ENCODE results near the gene ITPKB. TPM values are rescaled to one million over a fixed set of nuclear protein-coding genes. Genes with fewer than 3 reads are reported as not detected.

Gene ITPKB
- total RNA-seq, 1 experiment from 2014 or later: 4.4 TPM

DNA sequence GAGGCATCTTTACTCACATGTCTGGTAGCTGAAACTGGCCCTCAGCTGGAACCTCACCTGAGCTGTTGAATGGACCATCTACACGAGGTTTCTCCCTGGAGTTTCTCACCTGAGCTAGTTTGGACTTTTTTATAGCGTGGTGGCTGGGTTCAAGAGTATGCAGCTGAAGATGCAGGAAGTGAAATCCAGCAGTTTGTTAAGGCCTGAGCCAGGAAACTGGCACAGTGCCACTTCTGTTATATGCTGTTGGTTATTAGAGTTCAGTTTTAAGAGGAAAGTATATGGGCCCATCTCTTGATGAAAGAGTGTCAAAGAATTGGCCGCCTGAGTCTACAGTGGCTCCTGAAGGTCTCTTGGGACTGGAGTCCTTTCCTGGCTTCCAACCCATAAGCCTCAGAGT, 154.9 kb downstream of the ITPKB start:
- DNase-seq: no peak
- TF ChIP-seq, protein P1, sequence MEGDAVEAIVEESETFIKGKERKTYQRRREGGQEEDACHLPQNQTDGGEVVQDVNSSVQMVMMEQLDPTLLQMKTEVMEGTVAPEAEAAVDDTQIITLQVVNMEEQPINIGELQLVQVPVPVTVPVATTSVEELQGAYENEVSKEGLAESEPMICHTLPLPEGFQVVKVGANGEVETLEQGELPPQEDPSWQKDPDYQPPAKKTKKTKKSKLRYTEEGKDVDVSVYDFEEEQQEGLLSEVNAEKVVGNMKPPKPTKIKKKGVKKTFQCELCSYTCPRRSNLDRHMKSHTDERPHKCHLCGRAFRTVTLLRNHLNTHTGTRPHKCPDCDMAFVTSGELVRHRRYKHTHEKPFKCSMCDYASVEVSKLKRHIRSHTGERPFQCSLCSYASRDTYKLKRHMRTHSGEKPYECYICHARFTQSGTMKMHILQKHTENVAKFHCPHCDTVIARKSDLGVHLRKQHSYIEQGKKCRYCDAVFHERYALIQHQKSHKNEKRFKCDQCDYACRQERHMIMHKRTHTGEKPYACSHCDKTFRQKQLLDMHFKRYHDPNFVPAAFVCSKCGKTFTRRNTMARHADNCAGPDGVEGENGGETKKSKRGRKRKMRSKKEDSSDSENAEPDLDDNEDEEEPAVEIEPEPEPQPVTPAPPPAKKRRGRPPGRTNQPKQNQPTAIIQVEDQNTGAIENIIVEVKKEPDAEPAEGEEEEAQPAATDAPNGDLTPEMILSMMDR (IDR thresholded peaks at IDR 0.05; ENCODE audit: insufficient read depth in 1 of 2, low read depth in 1 of 2, low read length in 1 of 2, severe bottlenecking in 1 of 2, unreplicated experiment in 1 of 2): no peak
- Histone ChIP-seq H3K36me3 (ENCODE audit: control insufficient read depth, insufficient read depth, low read length) (no peaks in the 10 kb centered on the region), H3K27me3 (replicated peaks; ENCODE audit: control insufficient read depth, insufficient read depth, low read length) (no peaks in the 10 kb centered on the region), H3K4me3 (ENCODE audit: low read depth, low read length) (no peak overlapping the region), H3K4me1 (no peaks in the 10 kb centered on the region), H3K9me3 (no peaks in the 10 kb centered on the region)
- ChIA-PET CTCF (no interaction called here), POLR2A (no interaction called here)
- Mint-ChIP-seq H3K4me1 (ENCODE audit: low read depth, unreplicated experiment) (no peaks in the 10 kb centered on the region), H3K27me3 (ENCODE audit: insufficient read depth, unreplicated experiment) (no peaks in the 10 kb centered on the region), H3K4me3 (ENCODE audit: unreplicated experiment) (no peak overlapping the region), H3K36me3 (ENCODE audit: insufficient read depth, unreplicated experiment) (no peaks in the 10 kb centered on the region), H3K9me3 (ENCODE audit: unreplicated experiment) (no peaks in the 10 kb centered on the region), H3K27ac (ENCODE audit: unreplicated experiment) (no peak overlapping the region)
- BruUV-seq (replicated peaks): no TSS peak
- intact Hi-C loops (cut with micrococcal nuclease; ENCODE audit: unreplicated experiment): no loop called here

DNA sequence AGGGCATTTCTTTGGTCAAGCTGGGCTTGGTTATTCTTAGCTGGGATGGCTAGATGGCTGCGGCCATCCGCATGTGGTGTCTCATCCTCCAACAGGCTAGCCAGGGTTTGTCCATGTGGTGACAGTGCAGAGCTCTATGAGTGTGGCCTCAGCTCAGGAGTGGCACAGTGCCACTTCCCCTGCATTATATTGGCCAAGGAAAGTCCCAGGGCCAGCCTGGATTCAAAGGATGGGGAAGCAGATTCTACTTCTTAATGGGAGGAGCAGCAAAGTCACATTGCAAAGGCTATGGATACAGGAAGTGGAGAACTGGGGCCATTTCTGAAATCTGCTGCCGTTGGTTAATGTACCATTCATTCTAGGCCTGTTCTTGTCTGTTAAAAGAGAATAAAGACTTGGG, 156.1 kb downstream of the ITPKB start:
- ChIA-PET CTCF (no interaction called here), POLR2A (no interaction called here)
- Mint-ChIP-seq H3K36me3 (ENCODE audit: insufficient read depth, unreplicated experiment) (no peaks in the 10 kb centered on the region), H3K4me1 (ENCODE audit: low read depth, unreplicated experiment) (no peaks in the 10 kb centered on the region), H3K9me3 (ENCODE audit: unreplicated experiment) (no peaks in the 10 kb centered on the region), H3K27ac (ENCODE audit: unreplicated experiment) (no peak overlapping the region), H3K27me3 (ENCODE audit: insufficient read depth, unreplicated experiment) (no peaks in the 10 kb centered on the region), H3K4me3 (ENCODE audit: unreplicated experiment) (no peak overlapping the region)
- no peaks in the 10 kb centered on the region for H3K36me3 ChIP-seq (ENCODE audit: control insufficient read depth, insufficient read depth, low read length)
- BruUV-seq (replicated peaks): no TSS peak
- TF ChIP-seq, protein P1 (IDR thresholded peaks at IDR 0.05; ENCODE audit: insufficient read depth in 1 of 2, low read depth in 1 of 2, low read length in 1 of 2, severe bottlenecking in 1 of 2, unreplicated experiment in 1 of 2): no peak
- DNase-seq: no peak
- no peaks in the 10 kb centered on the region for H3K4me1 ChIP-seq
- no peak overlapping the region for H3K4me3 ChIP-seq (ENCODE audit: low read depth, low read length)
- intact Hi-C loops (cut with micrococcal nuclease; ENCODE audit: unreplicated experiment): no loop called here
- H3K9me3 ChIP-seq: no peaks in the 10 kb centered on the region
- H3K27me3 ChIP-seq (replicated peaks; ENCODE audit: control insufficient read depth, insufficient read depth, low read length): no peaks in the 10 kb centered on the region

Other genes with a start within 250 kb of the ITPKB start
- gene STUM, start 190.5 kb downstream of the ITPKB start, total RNA-seq (2022): 1.7 and 1.9 TPM in 2 replicates
- 34.7 and 37.5 TPM in 2 replicates for gene PSEN2, start 131.3 kb upstream of the ITPKB start, total RNA-seq (2022)
- 50.0 and 57.2 TPM in 2 replicates for gene COQ8A, start 201.0 kb upstream of the ITPKB start, total RNA-seq (2022)